Esophagus squamous epithelium (tissue), 4 donors: ENCODE measurements around the gene GCNT1.

Experiments used
- POLR2A ChIP-seq, 4 donors: fragments of 450-650 bp; IDR thresholded peaks; one replicate each; pipeline ENCODE4 v1.6.1; 2017; ENCODE audit warnings: antibody characterized with exemption in 4 of 4, mild to moderate bottlenecking in 4 of 4, moderate library complexity in 3 of 4
- TF ChIP-seq, protein P1 (sequence below), 6 experiments: fragments of 450-650 bp in 4 of 6; fragments of 200-600 bp in 2 of 6; sonication (generic) in 2 of 6; IDR thresholded peaks; one replicate each; pipeline ENCODE4 v1.5.1; 2016 to 2019; ENCODE audit warnings: antibody characterized with exemption in 6 of 6, mild to moderate bottlenecking in 4 of 6, moderate library complexity in 4 of 6

DNA sequence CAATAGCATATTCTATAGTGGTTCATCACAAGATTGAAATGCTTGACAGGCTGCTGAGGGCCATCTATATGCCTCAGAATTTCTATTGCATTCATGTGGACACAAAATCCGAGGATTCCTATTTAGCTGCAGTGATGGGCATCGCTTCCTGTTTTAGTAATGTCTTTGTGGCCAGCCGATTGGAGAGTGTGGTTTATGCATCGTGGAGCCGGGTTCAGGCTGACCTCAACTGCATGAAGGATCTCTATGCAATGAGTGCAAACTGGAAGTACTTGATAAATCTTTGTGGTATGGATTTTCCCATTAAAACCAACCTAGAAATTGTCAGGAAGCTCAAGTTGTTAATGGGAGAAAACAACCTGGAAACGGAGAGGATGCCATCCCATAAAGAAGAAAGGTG is 43.8 kb downstream of the GCNT1 start:
- TF ChIP-seq, protein P1, sequence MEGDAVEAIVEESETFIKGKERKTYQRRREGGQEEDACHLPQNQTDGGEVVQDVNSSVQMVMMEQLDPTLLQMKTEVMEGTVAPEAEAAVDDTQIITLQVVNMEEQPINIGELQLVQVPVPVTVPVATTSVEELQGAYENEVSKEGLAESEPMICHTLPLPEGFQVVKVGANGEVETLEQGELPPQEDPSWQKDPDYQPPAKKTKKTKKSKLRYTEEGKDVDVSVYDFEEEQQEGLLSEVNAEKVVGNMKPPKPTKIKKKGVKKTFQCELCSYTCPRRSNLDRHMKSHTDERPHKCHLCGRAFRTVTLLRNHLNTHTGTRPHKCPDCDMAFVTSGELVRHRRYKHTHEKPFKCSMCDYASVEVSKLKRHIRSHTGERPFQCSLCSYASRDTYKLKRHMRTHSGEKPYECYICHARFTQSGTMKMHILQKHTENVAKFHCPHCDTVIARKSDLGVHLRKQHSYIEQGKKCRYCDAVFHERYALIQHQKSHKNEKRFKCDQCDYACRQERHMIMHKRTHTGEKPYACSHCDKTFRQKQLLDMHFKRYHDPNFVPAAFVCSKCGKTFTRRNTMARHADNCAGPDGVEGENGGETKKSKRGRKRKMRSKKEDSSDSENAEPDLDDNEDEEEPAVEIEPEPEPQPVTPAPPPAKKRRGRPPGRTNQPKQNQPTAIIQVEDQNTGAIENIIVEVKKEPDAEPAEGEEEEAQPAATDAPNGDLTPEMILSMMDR (IDR thresholded peaks at IDR 0.05) = no peak
- no peak for TF ChIP-seq POLR2A (IDR thresholded peaks at IDR 0.05)
